HL-60/S4 treated with retinoic acid at 250 ng/mL for 4 days and 3 days (cell line): ENCODE measurements around the gene SLC1A3.

Experiments
- in situ Hi-C: fragments of 300-500 bp; cut with MboI; formaldehyde crosslinking; loops from 2 replicates; pipeline ENCODE4 v1.7.0; 2022; ENCODE audit warnings: low sequenced_read_pairs

Gene SLC1A3

DNA sequence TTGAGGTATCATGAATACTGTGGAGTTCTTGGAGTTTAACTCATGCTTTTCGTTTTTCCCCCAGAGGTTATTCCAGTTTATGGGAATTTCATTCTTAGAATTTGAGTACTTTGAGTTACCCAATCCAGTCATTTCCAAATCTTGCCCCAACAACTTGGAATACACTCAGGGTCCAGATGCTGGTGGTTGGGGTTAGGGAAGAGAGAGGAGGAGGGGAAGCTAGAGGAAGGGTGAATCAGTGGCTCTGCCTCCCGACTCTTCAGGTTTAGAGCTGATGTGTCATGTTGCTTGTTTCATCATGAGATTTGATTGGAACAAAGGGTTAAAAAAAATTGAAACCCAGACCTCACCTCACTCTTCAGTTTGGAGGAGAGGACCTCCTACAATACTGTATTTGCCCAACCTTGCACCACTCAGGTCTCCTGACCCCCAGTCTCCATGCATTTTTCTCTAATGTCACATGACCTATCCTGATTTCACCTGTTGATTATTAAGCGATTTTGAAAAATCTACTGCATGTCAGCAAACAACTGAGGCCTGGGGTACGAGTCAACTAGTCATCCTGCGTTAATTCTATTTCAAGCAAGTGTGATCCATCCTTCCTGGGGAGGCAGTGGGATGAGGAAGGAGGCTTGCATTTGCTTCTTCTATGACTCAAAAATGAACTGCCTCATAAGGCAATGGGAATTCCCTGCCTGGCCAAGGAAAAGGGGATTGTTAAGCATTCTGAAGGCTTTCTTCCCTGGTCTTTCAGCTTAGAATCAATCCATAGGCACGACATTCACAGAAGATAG is 6.2 kb upstream of the SLC1A3 start:
- in situ Hi-C loops: no loop called here

GRCh38 chr5:36600917-36601527 is 5.4 kb upstream of the SLC1A3 start:
- in situ Hi-C loops: no loop called here

- in situ Hi-C loops: no loop called here
These were observed 3.6 kb upstream of the SLC1A3 start for GRCh38 chr5:36602704-36603321.

- in situ Hi-C loops: no loop called here
These were observed 1.2 kb upstream of the SLC1A3 start for GRCh38 chr5:36605241-36605640.

GRCh38 chr5:36606036-36606427 is 374 bp upstream of the SLC1A3 start:
- in situ Hi-C loops: no loop called here

- in situ Hi-C loops: no loop called here
These were observed 737 bp downstream of the SLC1A3 start for GRCh38 chr5:36607114-36607571.

- in situ Hi-C loops: no loop called here
These were observed 1.7 kb downstream of the SLC1A3 start for GRCh38 chr5:36607838-36608783.

GRCh38 chr5:36610621-36611020 is 4.2 kb downstream of the SLC1A3 start:
- in situ Hi-C loops: no loop called here

- in situ Hi-C loops: no loop called here
These were observed 5.3 kb downstream of the SLC1A3 start for GRCh38 chr5:36611520-36612274.

DNA sequence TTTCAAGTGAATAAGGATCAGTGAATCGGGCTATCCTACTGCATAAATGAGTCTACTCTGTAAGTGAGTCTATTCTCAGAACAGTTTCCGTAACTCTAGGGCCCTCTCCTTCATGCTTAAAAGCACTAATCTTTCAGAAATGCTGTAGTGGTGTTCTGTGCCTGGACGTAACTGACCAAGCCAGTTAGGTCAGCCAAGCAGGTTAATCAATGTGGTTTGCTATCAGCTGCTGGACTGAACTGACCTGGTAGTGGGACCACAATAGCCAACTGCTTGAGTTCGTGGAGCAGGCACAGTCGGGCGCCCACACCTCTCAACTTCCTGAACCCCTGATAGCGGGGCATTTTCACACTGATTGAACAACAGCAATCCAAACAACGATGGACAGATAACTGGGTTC is 6.8 kb downstream of the SLC1A3 start:
- in situ Hi-C loops: no loop called here

GRCh38 chr5:36613771-36614656 is 7.6 kb downstream of the SLC1A3 start:
- in situ Hi-C loops: no loop called here

DNA sequence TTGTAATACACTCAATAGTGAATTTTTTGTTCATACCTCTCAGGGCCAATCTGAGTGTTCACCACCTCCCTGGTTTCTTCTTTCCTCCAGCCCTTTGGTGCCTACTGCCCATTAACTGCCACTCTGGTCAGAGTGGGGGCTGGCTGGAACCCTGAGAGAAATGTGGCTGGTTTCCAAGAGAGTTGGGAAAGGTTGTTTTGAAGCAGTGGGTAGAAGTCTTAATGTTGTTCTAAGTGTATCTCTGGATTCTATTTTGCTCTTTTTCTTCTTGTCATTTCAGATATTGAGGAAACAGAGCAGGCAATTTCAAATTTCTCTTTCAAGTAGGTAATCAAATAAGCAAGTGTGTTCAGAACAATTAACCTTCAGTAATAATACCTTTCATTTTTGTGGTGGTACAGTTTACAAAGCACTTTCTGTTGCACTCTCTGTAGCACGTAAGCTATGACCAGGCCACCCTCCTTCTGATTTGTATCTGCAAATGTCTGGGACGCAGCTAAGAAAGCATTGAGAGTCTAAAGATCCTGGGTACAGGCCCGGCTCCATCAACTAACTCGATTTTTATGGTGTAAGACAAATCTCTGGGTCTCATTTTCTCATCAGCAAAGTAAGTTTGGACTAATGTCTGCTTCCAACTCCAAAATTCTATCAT is 8.4 kb downstream of the SLC1A3 start:
- in situ Hi-C loops: no loop called here

- in situ Hi-C loops: no loop called here
These were observed 12.7 kb downstream of the SLC1A3 start for GRCh38 chr5:36619012-36619635.

GRCh38 chr5:36621985-36622384 is 15.6 kb downstream of the SLC1A3 start:
- in situ Hi-C loops: no loop called here

DNA sequence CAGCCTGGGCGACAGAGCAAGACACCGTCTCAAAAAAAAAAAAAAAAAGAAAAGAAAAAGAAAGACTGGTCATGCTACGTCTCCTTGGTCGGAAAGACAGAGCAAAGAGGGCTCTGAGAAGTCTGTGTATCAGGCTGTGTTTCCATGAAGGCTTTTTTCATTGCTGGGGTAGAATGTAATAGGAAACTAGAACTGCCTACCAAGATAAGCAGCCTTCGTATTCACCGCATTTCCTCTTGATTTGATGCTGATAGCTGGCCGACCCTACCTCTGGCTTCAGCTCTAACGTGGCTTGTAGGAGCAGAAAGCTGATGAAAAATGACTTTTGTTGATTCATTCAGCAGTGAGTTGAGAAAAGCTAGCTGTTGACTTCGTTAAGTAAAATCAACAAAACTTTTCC is 17.4 kb downstream of the SLC1A3 start:
- in situ Hi-C loops: no loop called here

DNA sequence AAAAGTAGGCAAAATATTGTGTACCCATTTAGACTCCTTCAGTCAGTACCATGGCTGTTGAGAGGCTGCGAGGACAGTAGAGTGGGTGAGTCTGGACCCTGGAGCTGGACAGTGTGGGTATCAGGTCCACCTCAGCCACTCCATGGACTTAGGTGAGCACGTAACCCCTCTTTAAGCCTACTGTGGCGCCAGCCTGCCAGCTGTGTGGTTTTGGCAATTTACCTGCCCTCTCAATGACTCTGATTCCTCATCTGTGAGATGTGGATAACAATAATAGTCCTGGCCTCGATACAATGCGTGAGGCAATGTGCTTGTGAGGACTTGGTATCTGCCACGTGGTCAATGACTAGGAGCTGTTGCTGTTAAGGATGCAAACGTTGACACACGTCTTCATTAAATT is 17.9 kb downstream of the SLC1A3 start:
- in situ Hi-C loops: no loop called here

DNA sequence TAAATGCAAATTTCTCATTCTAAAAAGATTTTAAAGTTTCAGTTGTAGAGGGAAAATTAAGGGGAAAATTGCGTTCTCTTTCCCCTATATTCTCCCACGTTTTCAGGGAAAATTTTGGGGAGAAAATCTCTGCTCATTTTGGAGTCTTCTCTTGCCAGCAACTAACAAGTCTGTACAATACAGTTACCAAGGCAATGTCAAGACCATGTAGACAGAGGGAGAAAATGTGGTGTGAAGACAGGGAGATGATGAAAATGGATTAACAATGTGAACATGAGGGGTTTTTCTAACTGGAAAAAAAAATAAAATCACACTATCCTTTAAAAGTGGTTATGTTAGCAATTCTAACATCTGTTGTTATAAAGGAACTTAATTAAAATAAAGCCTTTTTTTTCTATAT is 22.3 kb downstream of the SLC1A3 start:
- in situ Hi-C loops: no loop called here

- in situ Hi-C loops: no loop called here
These were observed 23.3 kb downstream of the SLC1A3 start for GRCh38 chr5:36629729-36630128.
